Measurements from ENCODE around the gene SMYD4.
"Not testable (repeated sequence)": the region's sequence is repeated elsewhere in the genome, so short reads cannot be mapped to it uniquely, and the experiment has no call there.

SMYD4 gene

GRCh38 chr17:1762233-1762900, 67.3 kb downstream of the SMYD4 start:
- no peak for DNase-seq (ENCODE audit: insufficient read length, low spot score)
- no peak for FAIRE-seq

- FAIRE-seq: no peak
- DNase-seq (ENCODE audit: insufficient read length, low spot score): no peak
Measured at GRCh38 chr17:1759529-1759928, 70.2 kb downstream of the SMYD4 start.

GRCh38 chr17:1758807-1759206, 70.9 kb downstream of the SMYD4 start:
- FAIRE-seq (no peak), DNase-seq (ENCODE audit: insufficient read length, low spot score) (no peak)

GRCh38 chr17:1755827-1756262, 73.9 kb downstream of the SMYD4 start:
- DNase-seq (ENCODE audit: insufficient read length, low spot score) (no peak), FAIRE-seq (no peak)

GRCh38 chr17:1755252-1755826, 74.4 kb downstream of the SMYD4 start:
- no peak for FAIRE-seq
- DNase-seq (ENCODE audit: insufficient read length, low spot score): no peak

GRCh38 chr17:1754430-1755112, 75.1 kb downstream of the SMYD4 start:
- no peak for FAIRE-seq
- DNase-seq (ENCODE audit: insufficient read length, low spot score): no peak

GRCh38 chr17:1753767-1754429, 75.8 kb downstream of the SMYD4 start:
- peak; percentile 51 for FAIRE-seq

GRCh38 chr17:1752425-1753262, 77.1 kb downstream of the SMYD4 start:
- peak; percentile 63 for DNase-seq (ENCODE audit: insufficient read length, low spot score)
- FAIRE-seq: peak; percentile 38

More at GRCh38 chr17:1753767-1754429, 75.8 kb downstream of the SMYD4 start:
- DNase-seq (ENCODE audit: insufficient read length, low spot score): no peak

GRCh38 chr17:1750628-1751027, 79.1 kb downstream of the SMYD4 start:
- DNase-seq (ENCODE audit: insufficient read length, low spot score) (no peak), FAIRE-seq (no peak)

GRCh38 chr17:1746975-1747543, 82.6 kb downstream of the SMYD4 start:
- DNase-seq (ENCODE audit: insufficient read length, low spot score) (no peak), FAIRE-seq (no peak)

- FAIRE-seq: no peak
- DNase-seq (ENCODE audit: insufficient read length, low spot score): no peak
Measured at GRCh38 chr17:1745513-1746020, 84.1 kb downstream of the SMYD4 start.

- DNase-seq (ENCODE audit: insufficient read length, low spot score) (no peak), FAIRE-seq (no peak)
Measured at GRCh38 chr17:1744551-1745512, 84.9 kb downstream of the SMYD4 start.

- DNase-seq (ENCODE audit: insufficient read length, low spot score) (no peak), FAIRE-seq (no peak)
Measured at GRCh38 chr17:1743088-1743439, 86.6 kb downstream of the SMYD4 start.

- DNase-seq (ENCODE audit: insufficient read length, low spot score): no peak
- FAIRE-seq: no peak
Measured at GRCh38 chr17:1742371-1743087, 87.2 kb downstream of the SMYD4 start, which contains the start of gene SERPINF2. TSS of gene SERPINF2 (plus strand) at chr17:1742871. CDS start at chr17:1744996, 2,125 bp downstream.

- peak; percentile 62 for FAIRE-seq
Measured at GRCh38 chr17:1741899-1742298, 87.8 kb downstream of the SMYD4 start.

GRCh38 chr17:1737531-1738291, 92.0 kb downstream of the SMYD4 start:
- no peak for FAIRE-seq

More at GRCh38 chr17:1741899-1742298, 87.8 kb downstream of the SMYD4 start:
- not testable (repeated sequence) for DNase-seq (ENCODE audit: insufficient read length, low spot score)

More at GRCh38 chr17:1737531-1738291, 92.0 kb downstream of the SMYD4 start:
- DNase-seq (ENCODE audit: insufficient read length, low spot score): no peak

Data from HTR-8/SVneo (cell line).